Ammon's horn (tissue), 1 donor: ENCODE measurements around the gene DCTN2.
"Not testable (repeated sequence)": the region's sequence is repeated elsewhere in the genome, so short reads cannot be mapped to it uniquely, and the experiment has no call there.

Experiments used
- DNase-seq: peaks from one replicate; pipeline ENCODE4 v3.0.0-alpha.2; 2016; ENCODE audit warnings: low spot score

The DCTN2 gene

DNA sequence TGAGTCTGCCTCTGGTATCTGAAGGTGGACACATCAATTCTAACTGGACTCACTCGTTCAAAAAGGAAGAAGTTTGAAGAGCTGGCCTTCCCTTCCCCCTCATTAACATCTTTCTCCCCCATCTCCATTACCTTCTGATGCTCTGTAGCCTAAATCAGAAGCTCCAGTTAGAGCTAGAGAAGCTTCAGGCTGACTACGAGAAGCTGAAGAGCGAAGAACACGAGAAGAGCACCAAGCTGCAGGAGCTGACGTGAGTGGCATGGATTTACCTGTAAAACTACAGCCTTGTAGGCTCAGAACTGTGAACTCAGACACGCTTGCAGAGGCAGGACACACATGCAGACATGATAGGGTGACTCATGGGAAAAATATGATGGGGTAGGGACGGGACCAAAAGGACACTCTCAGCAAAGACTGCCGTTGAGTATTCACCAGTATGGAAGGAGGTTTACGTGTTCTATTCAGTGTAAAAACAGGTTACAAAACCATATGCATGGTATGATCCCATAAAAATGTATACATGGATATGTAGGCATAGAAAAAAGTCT lies 29.7 kb upstream of the DCTN2 start:
- no peak for DNase-seq

GRCh38 chr12:57575771-57576612 lies 29.0 kb upstream of the DCTN2 start:
- DNase-seq: no peak

DNA sequence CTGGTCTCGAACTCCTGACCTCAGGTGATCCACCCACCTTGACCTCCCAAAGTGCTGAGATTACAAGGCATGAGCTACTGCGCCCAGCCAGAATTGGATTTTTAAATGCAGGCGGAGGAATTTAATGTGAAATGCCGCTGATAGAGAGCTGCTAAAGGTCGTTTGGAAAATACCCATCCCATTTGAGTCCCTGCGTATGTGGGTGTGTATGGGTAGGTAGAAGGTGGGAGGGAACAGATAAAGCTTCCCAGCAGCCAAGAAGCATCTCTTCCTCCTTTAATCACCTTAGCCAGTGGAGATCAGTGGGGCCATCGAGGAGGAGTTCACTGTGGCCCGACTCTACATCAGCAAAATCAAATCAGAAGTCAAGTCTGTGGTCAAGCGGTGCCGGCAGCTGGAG lies 27.8 kb upstream of the DCTN2 start:
- no peak for DNase-seq

GRCh38 chr12:57571926-57572762 lies 25.2 kb upstream of the DCTN2 start:
- DNase-seq: no peak

DNA sequence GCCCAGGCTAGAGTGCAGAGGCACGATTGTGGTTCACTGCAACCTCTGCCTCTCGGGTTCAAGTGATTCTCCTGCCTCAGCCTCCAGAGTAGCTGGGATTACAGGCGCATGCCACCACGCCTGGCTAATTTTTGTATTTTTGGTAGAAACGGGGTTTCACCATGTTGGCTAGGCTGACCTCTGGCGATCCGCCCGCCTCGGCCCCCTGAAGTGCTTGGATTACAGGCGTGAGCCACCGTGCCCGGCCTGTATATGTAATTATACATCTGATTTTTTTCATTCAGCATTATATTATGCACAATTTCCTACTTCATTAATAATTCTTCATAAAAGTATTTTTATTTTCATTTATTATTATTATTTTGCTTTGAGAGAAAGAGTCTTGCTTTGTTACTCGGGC lies 23.4 kb upstream of the DCTN2 start:
- not testable (repeated sequence) for DNase-seq

DNA sequence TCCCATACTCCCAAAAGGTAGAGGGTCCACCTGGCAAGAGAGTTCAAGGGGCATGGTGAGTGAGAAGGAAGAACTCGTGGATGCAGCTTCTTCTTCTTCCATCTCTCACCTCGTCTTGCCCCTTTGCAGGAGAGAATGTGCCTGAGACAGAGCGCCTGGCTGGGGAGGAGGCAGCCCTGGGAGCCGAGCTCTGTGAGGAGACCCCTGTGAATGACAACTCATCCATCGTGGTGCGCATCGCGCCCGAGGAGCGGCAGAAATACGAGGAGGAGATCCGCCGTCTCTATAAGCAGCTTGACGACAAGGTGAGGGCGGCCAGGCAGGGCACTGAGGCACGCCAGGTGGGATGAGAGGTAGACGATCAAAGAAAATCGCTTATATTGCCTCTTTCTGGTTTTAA lies 22.9 kb upstream of the DCTN2 start:
- DNase-seq: no peak

DNA sequence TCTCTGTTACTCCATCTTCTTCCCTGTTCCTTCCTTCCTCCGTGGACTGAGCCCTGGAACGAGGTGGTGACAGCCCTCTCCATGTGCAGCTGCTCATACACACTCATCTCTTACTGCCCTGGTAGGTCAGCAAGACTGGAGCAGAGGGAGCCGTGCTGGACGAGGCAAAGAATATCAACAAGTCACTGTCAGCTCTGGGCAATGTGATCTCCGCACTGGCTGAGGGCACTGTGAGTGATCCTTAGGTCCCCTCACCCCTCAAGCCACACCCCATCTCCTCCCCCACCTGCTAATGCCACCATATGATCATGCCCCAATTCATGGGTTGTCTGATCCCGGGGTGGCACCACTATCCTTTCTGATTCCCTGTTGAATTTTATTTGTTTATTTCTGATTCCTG lies 21.8 kb upstream of the DCTN2 start:
- no peak for DNase-seq

- no peak for DNase-seq
Measured at GRCh38 chr12:57564178-57564740, 17.3 kb upstream of the DCTN2 start.

DNA sequence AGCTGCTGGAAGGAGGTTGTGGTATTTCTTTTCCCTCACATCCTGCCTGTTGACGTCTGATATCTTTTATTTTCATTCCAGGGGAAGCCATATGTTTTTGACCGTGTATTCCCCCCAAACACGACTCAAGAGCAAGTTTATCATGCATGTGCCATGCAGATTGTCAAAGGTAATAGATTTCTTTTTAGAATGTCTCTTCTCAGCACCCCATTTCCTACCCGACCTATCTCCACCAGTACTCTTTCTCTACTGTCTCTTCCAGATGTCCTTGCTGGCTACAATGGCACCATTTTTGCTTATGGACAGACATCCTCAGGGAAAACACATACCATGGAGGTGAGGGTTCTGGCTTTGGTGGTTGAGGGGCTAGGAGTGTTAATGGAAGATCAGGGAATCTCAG lies 16.4 kb upstream of the DCTN2 start:
- DNase-seq: no peak

DNA sequence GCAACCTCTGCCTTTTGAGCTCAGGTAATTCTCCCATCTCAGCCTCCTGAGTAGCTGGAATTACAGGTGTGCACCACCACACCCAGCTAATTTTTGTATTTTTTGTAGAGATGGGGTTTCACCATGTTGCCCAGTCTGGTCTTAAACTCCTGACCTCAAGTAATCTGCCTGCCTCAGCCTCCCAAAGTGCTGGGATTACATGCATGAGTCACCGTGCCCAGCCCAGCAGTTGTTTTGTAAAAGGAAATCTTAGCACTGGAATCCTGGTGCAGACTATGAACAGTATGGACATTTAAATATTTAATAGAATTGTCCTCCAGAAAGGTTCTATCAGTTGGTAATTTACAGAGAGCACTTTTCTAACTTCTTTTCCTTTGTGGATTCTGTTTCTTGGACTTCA lies 14.1 kb upstream of the DCTN2 start:
- DNase-seq: not testable (repeated sequence)

GRCh38 chr12:57560516-57560915 lies 13.5 kb upstream of the DCTN2 start:
- no peak for DNase-seq

DNA sequence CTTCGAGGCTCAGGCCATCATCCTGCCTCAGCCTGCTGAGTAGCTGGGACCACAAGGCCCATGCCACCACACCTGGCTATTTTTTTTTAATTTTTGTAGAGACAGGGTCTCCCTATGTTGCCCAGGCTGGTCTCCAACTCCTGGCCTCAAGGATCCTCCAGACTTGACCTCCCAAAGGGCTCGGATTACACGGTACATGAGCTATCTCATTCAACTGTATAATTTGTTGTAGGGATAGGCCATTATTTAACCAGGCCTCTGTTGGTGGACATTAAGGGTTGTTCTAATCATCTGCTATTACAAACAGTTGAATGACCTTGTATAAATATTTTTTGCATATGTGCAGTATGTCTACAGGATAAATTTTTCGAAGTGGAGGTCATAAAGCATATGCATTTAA lies 11.9 kb upstream of the DCTN2 start:
- DNase-seq: no peak

DNA sequence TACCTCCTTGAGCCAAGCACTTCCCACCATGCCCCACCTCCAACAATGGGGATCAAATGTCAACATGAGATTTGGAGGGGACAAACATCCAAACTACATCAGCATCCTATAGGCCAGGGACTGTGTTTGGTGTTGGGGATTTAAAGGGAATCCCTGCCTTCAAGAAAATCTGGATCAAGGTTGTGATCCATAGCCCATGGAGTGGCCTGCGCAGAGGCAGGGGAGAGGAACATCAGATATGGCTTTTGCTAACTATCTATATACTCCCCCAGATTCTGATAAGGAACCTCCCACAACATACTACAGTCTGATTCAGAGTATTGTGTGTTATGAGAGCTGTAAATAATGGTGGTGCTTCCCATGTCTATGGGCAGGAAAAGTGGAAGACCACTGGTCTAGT lies 7.9 kb upstream of the DCTN2 start:
- DNase-seq: no peak

DNA sequence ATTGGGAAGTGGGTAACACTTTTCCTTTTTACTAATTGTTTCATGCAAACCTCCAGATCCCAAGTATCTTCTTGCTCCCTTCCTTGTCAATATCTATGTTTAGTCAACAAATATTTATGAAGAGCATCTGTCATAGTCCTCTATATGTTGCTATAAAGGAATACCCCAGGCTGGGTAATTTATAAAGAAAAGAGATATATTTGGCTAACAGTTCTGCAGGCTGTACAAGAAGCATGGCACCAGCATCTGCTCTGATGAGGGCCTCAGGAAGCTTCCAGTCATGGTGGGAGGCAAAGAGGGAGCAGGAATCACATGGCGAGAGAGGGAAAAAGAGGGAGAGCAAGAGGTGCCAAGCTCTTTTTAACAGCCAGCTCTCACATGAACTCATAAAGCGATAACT lies 7.5 kb upstream of the DCTN2 start:
- no peak for DNase-seq

DNA sequence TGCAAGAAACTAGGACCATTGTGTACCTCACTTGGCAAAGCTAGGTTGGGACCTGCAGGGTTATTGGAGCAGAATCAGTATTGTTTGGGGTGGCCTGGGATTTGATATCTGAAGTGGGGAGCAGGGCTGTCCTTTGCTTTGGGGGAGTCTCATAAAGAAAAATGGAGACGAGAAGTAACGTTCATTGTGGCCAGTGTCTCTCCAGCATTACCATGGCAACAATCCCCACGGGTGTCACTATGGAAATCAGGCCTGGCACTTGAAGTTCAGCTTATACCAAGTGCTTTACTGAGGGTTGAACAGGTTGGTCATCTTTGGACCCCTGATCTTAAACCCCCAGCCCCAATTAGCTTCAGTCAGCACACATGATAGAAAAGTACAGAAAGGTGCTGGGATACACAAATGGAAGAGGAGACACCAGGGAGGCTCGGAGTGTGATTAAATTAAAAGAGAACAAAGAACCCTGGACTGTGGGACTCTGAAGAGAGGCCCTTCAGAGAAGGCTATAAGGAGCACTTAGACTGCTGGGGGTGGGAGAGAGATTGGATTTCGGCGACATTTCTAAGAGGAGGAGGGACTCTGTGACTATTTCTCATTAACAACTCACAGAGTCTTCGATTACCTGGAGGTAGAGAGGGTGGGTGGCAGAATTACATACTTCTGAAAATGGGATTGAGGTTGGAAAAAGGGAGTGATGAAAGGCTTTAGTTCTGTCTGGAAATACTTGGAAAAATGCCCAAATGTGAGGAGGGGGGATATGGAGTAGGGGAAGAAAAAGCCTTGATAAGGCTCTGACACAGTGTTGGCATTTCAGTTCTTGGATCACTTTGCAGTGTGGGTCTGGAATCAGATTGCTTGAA lies 6.6 kb upstream of the DCTN2 start:
- DNase-seq: no peak

- DNase-seq: no peak
Measured at GRCh38 chr12:57552835-57553313, 5.9 kb upstream of the DCTN2 start.

DNA sequence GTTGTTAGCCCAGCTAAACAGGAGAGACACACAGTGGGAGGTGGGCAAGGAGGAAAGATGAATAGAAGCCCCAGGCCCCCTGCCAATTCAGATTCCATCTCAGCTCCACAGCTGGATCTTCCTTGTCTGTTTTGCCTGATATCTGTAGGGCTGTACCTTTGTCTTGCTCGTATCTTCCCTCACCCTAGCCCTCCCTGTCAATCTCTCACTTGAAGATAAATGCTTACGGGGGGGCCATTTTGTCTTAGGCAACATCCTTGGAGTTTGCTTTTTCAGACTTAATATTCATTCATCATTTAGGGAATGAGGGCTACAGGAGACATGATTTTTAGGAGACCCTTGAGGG lies 5.3 kb upstream of the DCTN2 start:
- DNase-seq: no peak

DNA sequence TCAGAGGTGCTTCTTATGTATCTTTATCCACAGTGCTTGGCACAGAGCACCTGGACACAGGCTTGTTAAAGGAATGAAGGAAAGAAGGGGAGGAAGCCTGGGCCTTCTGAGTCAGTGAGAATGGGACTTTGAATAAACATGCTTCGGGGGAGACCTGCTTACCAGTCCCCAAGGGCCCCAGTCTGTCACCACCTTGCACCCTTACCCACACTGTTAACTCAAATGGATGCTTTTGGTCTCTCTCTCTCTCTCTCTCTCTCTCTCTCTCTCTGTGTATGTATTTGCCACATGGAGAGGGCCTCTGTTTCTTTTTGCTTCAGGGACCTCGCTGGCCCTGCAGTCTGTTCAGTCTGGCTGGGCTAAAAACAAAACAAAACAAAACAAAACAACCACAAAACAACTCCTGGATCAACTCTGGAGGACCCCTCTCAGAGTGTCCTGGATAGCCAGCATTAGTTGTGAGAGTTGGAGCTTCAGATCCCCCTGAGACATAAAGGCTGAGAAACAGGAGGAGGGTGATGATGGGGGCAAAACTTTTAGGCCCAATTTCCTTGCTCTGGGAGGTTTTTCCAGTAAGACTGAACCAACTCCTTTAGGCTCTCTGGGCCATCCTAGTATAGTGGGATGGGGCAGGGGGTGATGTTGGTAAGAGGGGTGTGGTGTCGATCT lies 4.8 kb upstream of the DCTN2 start:
- no peak for DNase-seq

DNA sequence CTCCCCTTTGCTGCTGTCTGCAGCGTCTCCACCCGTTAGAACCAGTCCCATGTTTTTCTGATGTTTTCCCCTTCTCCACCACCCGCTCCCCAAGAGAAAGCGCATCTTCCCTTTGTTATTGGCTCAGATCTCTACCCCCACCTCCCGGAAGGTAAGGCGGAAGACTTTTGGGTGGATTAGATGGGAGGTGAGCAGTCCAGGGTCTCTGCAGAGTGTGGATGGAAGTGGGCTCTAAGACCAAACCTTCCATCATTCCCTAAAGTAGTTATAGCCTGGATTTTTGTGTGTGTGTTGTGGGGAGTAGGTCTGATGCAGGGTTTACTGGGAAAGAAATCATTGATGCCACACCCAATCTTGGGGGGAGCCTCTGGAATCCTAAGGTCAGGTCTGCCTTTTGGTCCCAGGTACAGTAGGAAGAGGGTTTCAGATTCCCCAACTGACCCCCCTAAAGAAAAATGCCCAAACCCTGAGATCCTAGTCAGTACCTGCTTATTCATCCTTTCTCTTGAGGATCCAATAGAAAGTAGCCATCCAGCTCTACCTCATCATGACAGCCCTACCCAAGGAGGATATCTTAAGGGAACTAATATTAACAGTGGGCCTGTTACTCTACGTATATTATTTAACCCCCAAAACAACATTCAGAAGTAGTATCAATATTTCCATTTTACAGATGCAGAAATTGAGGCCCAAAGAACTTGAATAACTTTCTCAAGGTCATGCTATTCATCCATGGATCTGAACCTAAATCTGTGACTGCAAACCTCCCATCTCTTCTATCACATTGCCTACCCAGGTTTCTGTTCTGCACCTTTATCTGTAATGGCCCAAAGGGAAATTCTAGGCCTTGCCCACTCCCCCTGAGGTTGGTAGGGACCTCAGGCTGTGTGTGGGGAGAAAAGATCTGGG lies 3.9 kb upstream of the DCTN2 start:
- DNase-seq: no peak
